Measurements from ENCODE around the gene CYP1A1. TPM values are rescaled to one million over a fixed set of nuclear protein-coding genes. Genes with fewer than 3 reads are reported as not detected.

Gene CYP1A1
- total RNA-seq, 5 donors from 2014 or later (not counting 1 experiment from before 2014, with no cell fraction given), result 0.14 to 3.3 (median 1.9) TPM; not detected in 1

GRCh38 chr15:74674161-74674560 is 51.2 kb downstream of the CYP1A1 start:
- no peak overlapping the region for H3K4me3 ChIP-seq (ENCODE audit: control insufficient read depth in 1 of 2, extremely low read depth in 1 of 2, low read length in 1 of 2)
- Mint-ChIP-seq H3K27me3 (no peaks in the 10 kb centered on the region), H3K36me3 (peaks cover 38% of the 10 kb centered on the region), H3K27ac (no peak overlapping the region), H3K4me1 (peaks cover under 1 to 13% (median 12%) of the 10 kb centered on the region in 3 donors), H3K9me3 (no peaks in the 10 kb centered on the region), H3K4me3 (no peak overlapping the region)
- H3K9me3 ChIP-seq, result no peaks in the 10 kb centered on the region
- no peaks in the 10 kb centered on the region for H3K27me3 ChIP-seq (replicated peaks in 1 of 2; ENCODE audit: control insufficient read depth in 2 of 2, extremely low read depth in 1 of 2, insufficient read depth in 2 of 2, low read length in 1 of 2)
- ATAC-seq (replicated peaks in 1 of 4) (no peak), DNase-seq (no peak)
- CTCF ChIA-PET, result no interaction called here
- no peak overlapping the region for H3K27ac ChIP-seq (ENCODE audit: low read length)
- 93% methylated on average over 3 of the region's 3 CpGs for WGBS (ENCODE audit: insufficient coverage)
- POLR2A ChIA-PET, result interaction anchor here in 1 of 2 donors (0.7 kb wide), 1 partner anchor 28 kb away, joined by 6 read pairs; no protein-coding TSS in a partner anchor
- H3K4me1 ChIP-seq (ENCODE audit: control insufficient read depth in 1 of 2, extremely low read depth in 1 of 2, insufficient read depth in 2 of 2, low read length in 2 of 2), result no peaks in the 10 kb centered on the region
- peaks cover 0 to 31% of the 10 kb centered on the region in 2 donors for H3K36me3 ChIP-seq (ENCODE audit: control insufficient read depth in 2 of 2, extremely low read depth in 1 of 2, insufficient read depth in 1 of 2, low read length in 1 of 2)

GRCh38 chr15:74669627-74670026 is 55.7 kb downstream of the CYP1A1 start:
- Histone ChIP-seq H3K36me3 (ENCODE audit: control insufficient read depth in 2 of 2, extremely low read depth in 1 of 2, insufficient read depth in 1 of 2, low read length in 1 of 2) (peaks cover 0 to 32% of the 10 kb centered on the region in 2 donors), H3K4me1 (ENCODE audit: control insufficient read depth in 1 of 2, extremely low read depth in 1 of 2, insufficient read depth in 2 of 2, low read length in 2 of 2) (no peaks in the 10 kb centered on the region), H3K27ac (ENCODE audit: low read length) (no peak overlapping the region), H3K9me3 (no peaks in the 10 kb centered on the region), H3K27me3 (replicated peaks in 1 of 2; ENCODE audit: control insufficient read depth in 2 of 2, extremely low read depth in 1 of 2, insufficient read depth in 2 of 2, low read length in 1 of 2) (no peaks in the 10 kb centered on the region), H3K4me3 (ENCODE audit: control insufficient read depth in 1 of 2, extremely low read depth in 1 of 2, low read length in 1 of 2) (no peak overlapping the region)
- 80% methylated on average over 1 of the region's 4 CpGs for WGBS (ENCODE audit: insufficient coverage)
- no peaks in the 10 kb centered on the region for H3K9me3 Mint-ChIP-seq
- no peaks in the 10 kb centered on the region for H3K27me3 Mint-ChIP-seq
- POLR2A ChIA-PET, result interaction anchor here in 1 of 2 donors (0.6 kb wide), 1 partner anchor 102 kb away, joined by 4 read pairs; no protein-coding TSS in a partner anchor
- DNase-seq (no peak), ATAC-seq (replicated peaks in 1 of 4) (no peak)
- no peak overlapping the region for H3K27ac Mint-ChIP-seq
- CTCF ChIA-PET, result interaction anchor here in 1 of 2 donors (0.6 kb wide), 2 partner anchors 319 to 621 kb away, joined by 3 to 4 read pairs; no protein-coding TSS in a partner anchor
- no peak overlapping the region for H3K4me3 Mint-ChIP-seq
- peaks cover 48% of the 10 kb centered on the region for H3K36me3 Mint-ChIP-seq
- H3K4me1 Mint-ChIP-seq, result peaks cover 11 to 23% (median 18%) of the 10 kb centered on the region in 3 donors

Other genes starting within 250 kb of the CYP1A1 start
- gene ARID3B, start 184.3 kb downstream of the CYP1A1 start, total RNA-seq, result 10 to 100 TPM; 36.2 to 48.7 (median 42.9) TPM
- gene CLK3, start 109.7 kb downstream of the CYP1A1 start, total RNA-seq, result 100 to 1,000 TPM; 162 to 258 (median 180) TPM
- gene EDC3, start 29.5 kb downstream of the CYP1A1 start, total RNA-seq, result 10 to 100 TPM; 31.8 to 49.4 (median 43.2) TPM
- not detected for gene CYP1A2, start 23.3 kb upstream of the CYP1A1 start, total RNA-seq
- 100 to 1,000 TPM; 198 to 296 (median 271) TPM for gene CSK, start 56.6 kb upstream of the CYP1A1 start, total RNA-seq
- gene LMAN1L, start 87.3 kb upstream of the CYP1A1 start, total RNA-seq, result 1 to 10 TPM in 1 of 5 donors, under 1 TPM in 4; 0.42 to 1.6 (median 0.44) TPM
- gene CPLX3, start 101.1 kb upstream of the CYP1A1 start, total RNA-seq, result under 1 TPM in 3 of 5 donors, not detected in 2; 0.16 to 0.50 (median 0.26) TPM
- 100 to 1,000 TPM in 3 of 5 donors, 10 to 100 TPM in 2; 53.4 to 112 (median 101) TPM for gene ULK3, start 117.6 kb upstream of the CYP1A1 start, total RNA-seq
- gene SCAMP2, start 147.8 kb upstream of the CYP1A1 start, total RNA-seq, result 100 to 1,000 TPM in 3 of 5 donors, 10 to 100 TPM in 2; 76.8 to 141 (median 134) TPM
- gene MPI, start 164.5 kb upstream of the CYP1A1 start, total RNA-seq, result 10 to 100 TPM; 36.5 to 74.1 (median 66.1) TPM
- gene FAM219B, start 181.3 kb upstream of the CYP1A1 start, total RNA-seq, result 100 to 1,000 TPM in 2 of 5 donors, 10 to 100 TPM in 3; 46.0 to 108 (median 96.6) TPM
- 10 to 100 TPM; 58.5 to 83.1 (median 76.7) TPM for gene COX5A, start 212.5 kb upstream of the CYP1A1 start, total RNA-seq
- 1 to 10 TPM in 3 of 5 donors, under 1 TPM in 2; 0.79 to 4.2 (median 2.8) TPM for gene RPP25, start 231.2 kb upstream of the CYP1A1 start, total RNA-seq